Measurements from ENCODE around the gene TMEM109. TPM values are rescaled to one million over a fixed set of nuclear protein-coding genes. Genes with fewer than 3 reads are reported as not detected.

TMEM109 gene
- total and polyA plus RNA-seq, 2 of the 8 experiments (the other 6 are each of a cell fraction or from before 2014, with no cell fraction given): 27.3 to 30.3 TPM

DNA sequence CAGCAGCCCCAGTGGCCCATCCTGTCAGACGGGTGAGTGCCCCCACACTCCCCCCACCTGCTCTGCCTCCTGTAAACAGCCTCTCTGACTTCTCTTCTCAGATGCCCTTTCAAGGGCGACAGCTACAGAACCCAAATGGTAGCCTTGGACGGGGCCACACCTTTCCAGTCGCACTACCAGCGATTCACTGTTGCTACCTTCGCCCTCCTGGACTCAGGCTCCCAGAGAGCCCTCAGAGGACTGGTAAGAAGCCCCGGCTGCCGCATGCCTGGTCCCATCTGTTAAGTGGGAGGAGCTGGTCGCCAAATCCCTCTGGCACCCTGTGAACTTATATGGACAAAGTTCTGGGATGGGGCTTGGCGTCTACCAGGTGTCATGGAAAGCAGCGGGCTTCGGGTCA is 40.4 kb upstream of the TMEM109 start (continued):
- TF ChIP-seq RAD21 (IDR thresholded peaks at IDR 0.05 in 1 of 2, conservative IDR thresholded peaks at IDR 0.05 in 1 of 2; ENCODE audit: low read depth in 2 of 2, low read length in 2 of 2): no peak
- TF ChIP-seq MAFK (IDR thresholded peaks at IDR 0.05; ENCODE audit: low read depth, low read length): no peak
- no peak for TF ChIP-seq JUND (IDR thresholded peaks at IDR 0.05; ENCODE audit: low read length)
- no peak for TF ChIP-seq EZH2 (IDR thresholded peaks at IDR 0.05; ENCODE audit: low read depth, low read length, severe bottlenecking)
- no peak for TF ChIP-seq JUN (IDR thresholded peaks at IDR 0.05; ENCODE audit: low read depth, low read length)
- no peak for TF ChIP-seq SIRT6 (IDR thresholded peaks at IDR 0.05; ENCODE audit: low read length)
- no peak for TF ChIP-seq NRF1 (IDR thresholded peaks at IDR 0.05; ENCODE audit: low read depth, low read length)
